ENCODE measurements around the gene DIPK1B. TPM values are rescaled to one million over a fixed set of nuclear protein-coding genes. Genes with fewer than 3 reads are reported as not detected.
A peak's percentile ranks its signal among the peaks of the same experiment; 100 is the strongest.

The DIPK1B gene
- polyA plus RNA-seq, 3 donors = 0.10 TPM; not detected in 2

DNA sequence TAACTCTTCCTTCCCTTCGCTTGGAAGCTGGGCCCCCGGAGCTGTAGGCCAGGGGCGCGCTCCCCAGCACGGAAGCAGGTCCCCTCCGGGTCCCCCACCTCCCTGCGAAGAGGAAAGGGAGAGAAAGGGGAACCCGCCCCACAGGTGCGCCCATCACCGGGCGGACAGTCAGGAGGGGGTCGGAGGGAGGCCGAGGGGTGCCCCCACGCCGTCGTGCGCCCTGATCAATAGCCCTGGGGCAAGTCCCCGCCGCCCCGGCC lies 25.9 kb upstream of the DIPK1B start:
- intact Hi-C loops (cut with micrococcal nuclease) = loop anchor here (5.0 kb wide), 2 partner anchors 41 to 199 kb away; no protein-coding TSS in a partner anchor
- peaks cover 28% of the 10 kb centered on the region for H3K4me1 Mint-ChIP-seq
- Histone ChIP-seq H3K9ac (ENCODE audit: insufficient read depth, low read length, poor library complexity, severe bottlenecking) (peak overlapping the region; percentile 96), H3K27me3 (ENCODE audit: control insufficient read depth in 2 of 2, insufficient read depth in 2 of 2, low read length in 2 of 2) (no peaks in the 10 kb centered on the region), H3K27ac (ENCODE audit: low read depth in 1 of 2, low read length in 2 of 2) (peak overlapping the region; percentile 89 to 92), H3K4me1 (ENCODE audit: control insufficient read depth in 1 of 2, insufficient read depth in 2 of 2, low read length in 2 of 2) (peaks cover 24 to 39% of the 10 kb centered on the region in 2 donors), H3K9me3 (replicated peaks in 1 of 2; ENCODE audit: control insufficient read depth in 1 of 2, insufficient read depth in 1 of 2, low read length in 2 of 2) (no peaks in the 10 kb centered on the region), H3K4me2 (replicated peaks; ENCODE audit: extremely low read depth, low read length, poor library complexity, severe bottlenecking) (peak overlapping the region; percentile 98), H4K20me1 (ENCODE audit: insufficient read depth, low read length) (peaks cover 45% of the 10 kb centered on the region), H3K79me2 (ENCODE audit: insufficient read depth, low read length) (peaks cover 54% of the 10 kb centered on the region), H3K4me3 (replicated peaks in 1 of 3; ENCODE audit: low read depth in 2 of 3, low read length in 3 of 3) (peak overlapping the region; percentile 78 to 97 (median 97)), H3K36me3 (replicated peaks in 1 of 2; ENCODE audit: control insufficient read depth in 1 of 2, insufficient read depth in 2 of 2, low read length in 2 of 2) (peaks cover 0 to 13% of the 10 kb centered on the region in 2 donors), H2AFZ (ENCODE audit: insufficient read depth, low read depth, low read length, poor library complexity, severe bottlenecking) (peak overlapping the region; percentile 72)
- TF ChIP-seq, protein P1, sequence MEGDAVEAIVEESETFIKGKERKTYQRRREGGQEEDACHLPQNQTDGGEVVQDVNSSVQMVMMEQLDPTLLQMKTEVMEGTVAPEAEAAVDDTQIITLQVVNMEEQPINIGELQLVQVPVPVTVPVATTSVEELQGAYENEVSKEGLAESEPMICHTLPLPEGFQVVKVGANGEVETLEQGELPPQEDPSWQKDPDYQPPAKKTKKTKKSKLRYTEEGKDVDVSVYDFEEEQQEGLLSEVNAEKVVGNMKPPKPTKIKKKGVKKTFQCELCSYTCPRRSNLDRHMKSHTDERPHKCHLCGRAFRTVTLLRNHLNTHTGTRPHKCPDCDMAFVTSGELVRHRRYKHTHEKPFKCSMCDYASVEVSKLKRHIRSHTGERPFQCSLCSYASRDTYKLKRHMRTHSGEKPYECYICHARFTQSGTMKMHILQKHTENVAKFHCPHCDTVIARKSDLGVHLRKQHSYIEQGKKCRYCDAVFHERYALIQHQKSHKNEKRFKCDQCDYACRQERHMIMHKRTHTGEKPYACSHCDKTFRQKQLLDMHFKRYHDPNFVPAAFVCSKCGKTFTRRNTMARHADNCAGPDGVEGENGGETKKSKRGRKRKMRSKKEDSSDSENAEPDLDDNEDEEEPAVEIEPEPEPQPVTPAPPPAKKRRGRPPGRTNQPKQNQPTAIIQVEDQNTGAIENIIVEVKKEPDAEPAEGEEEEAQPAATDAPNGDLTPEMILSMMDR (IDR thresholded peaks at IDR 0.05) = no peak
- WGBS (ENCODE audit: insufficient coverage) = 0% methylated on average over 11 of the region's 20 CpGs
- DNase-seq = no peak
- peak overlapping the region; percentile 93 to 98 for H3K4me3 Mint-ChIP-seq
- H3K27me3 Mint-ChIP-seq (ENCODE audit: low read depth in 3 of 3) = peaks cover 0 to 3% (median 0%) of the 10 kb centered on the region in 3 donors
- peaks cover 0 to 9% of the 10 kb centered on the region in 2 donors for H3K36me3 Mint-ChIP-seq
- peak overlapping the region; percentile 88 to 96 (median 93) for H3K27ac Mint-ChIP-seq
- peaks cover 0 to 3% (median 0%) of the 10 kb centered on the region in 7 donors for H3K9me3 Mint-ChIP-seq

DNA sequence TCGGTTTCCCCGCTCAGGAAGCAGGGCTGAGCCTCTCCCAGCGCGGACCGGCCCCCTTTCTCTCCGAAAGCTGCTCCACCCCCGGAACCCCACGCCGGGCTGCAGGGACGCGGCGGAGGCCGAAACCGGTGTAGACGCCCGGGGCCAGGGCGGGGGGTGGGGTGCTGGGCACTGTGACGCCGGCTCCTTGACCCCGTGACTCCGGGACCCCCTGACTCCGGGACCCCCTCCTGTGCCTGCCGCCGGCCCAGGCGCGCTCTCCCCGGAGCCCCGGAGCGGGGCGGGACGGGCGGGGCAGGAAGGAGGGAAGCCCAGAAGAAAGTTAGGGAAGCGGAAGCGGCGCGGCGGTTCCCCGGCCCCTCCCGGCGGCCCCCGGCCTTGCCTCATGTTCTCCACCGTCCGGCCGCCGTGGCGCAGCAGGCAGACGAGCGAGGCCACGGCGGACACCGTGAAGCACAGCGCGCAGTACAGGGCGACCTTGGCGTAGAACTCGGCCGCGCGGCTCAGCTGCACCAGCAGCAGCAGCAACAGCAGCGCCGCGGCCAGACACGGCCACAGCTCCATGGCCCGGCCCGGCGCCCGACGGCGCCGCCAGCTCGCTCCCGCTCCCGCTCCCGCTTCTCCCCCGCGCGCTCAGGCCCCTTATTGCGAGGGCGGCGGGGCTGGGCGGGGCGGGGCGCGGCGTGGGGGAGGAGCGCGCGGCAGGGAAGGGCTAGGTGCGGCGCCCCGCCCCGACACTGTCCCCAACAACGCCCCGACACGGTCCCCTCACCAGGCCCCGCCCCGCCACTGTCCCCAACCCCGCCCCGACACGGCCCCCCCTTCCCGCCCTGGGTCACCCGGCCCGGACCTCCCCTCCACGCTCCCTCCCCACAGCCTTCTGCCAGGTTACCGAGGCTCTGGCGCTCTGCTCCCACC lies 25.3 kb upstream of the DIPK1B start, which contains the start of gene AGPAT2:
Gene AGPAT2, minus strand, starts transcription at position 664 of the 918 bp plus-strand sequence. Its CDS starts 100 bp downstream, at position 564.
- Mint-ChIP-seq H3K4me3 (peak within 1 kb of the TSS; percentile 93 to 98), H3K4me1 (peaks cover 28% of the 10 kb centered on the region), H3K27me3 (ENCODE audit: low read depth in 3 of 3) (peaks cover 0 to 3% (median 0%) of the 10 kb centered on the region in 3 donors), H3K27ac (peak within 1 kb of the TSS; percentile 88 to 96 (median 93)), H3K9me3 (peaks cover 0 to 3% (median 0%) of the 10 kb centered on the region in 7 donors), H3K36me3 (peaks cover 0 to 6% of the 10 kb centered on the region in 2 donors)
- Histone ChIP-seq H3K4me2 (replicated peaks; ENCODE audit: extremely low read depth, low read length, poor library complexity, severe bottlenecking) (peak within 1 kb of the TSS; percentile 98), H3K4me1 (ENCODE audit: control insufficient read depth in 1 of 2, insufficient read depth in 2 of 2, low read length in 2 of 2) (peaks cover 24 to 39% of the 10 kb centered on the region in 2 donors), H3K36me3 (replicated peaks in 1 of 2; ENCODE audit: control insufficient read depth in 1 of 2, insufficient read depth in 2 of 2, low read length in 2 of 2) (peaks cover 0 to 13% of the 10 kb centered on the region in 2 donors), H3K27me3 (ENCODE audit: control insufficient read depth in 2 of 2, insufficient read depth in 2 of 2, low read length in 2 of 2) (no peaks in the 10 kb centered on the region), H3K79me2 (ENCODE audit: insufficient read depth, low read length) (peaks cover 48% of the 10 kb centered on the region), H2AFZ (ENCODE audit: insufficient read depth, low read depth, low read length, poor library complexity, severe bottlenecking) (peak within 1 kb of the TSS; percentile 78), H3K9ac (ENCODE audit: insufficient read depth, low read length, poor library complexity, severe bottlenecking) (peak within 1 kb of the TSS; percentile 96), H3K27ac (ENCODE audit: low read depth in 1 of 2, low read length in 2 of 2) (peak within 1 kb of the TSS; percentile 89 to 92), H3K4me3 (replicated peaks in 1 of 3; ENCODE audit: low read depth in 2 of 3, low read length in 3 of 3) (peak within 1 kb of the TSS; percentile 78 to 97 (median 97)), H4K20me1 (ENCODE audit: insufficient read depth, low read length) (peaks cover 41% of the 10 kb centered on the region), H3K9me3 (replicated peaks in 1 of 2; ENCODE audit: control insufficient read depth in 1 of 2, insufficient read depth in 1 of 2, low read length in 2 of 2) (no peaks in the 10 kb centered on the region)
- peak; percentile 74 to 80 (median 78) for DNase-seq
- TF ChIP-seq, protein P1 (IDR thresholded peaks at IDR 0.05) = no peak
- intact Hi-C loops (cut with micrococcal nuclease) = loop anchor here (5.0 kb wide), 2 partner anchors 40 to 200 kb away; no protein-coding TSS in a partner anchor
- under 1% methylated on average over 76 of the region's 106 CpGs for WGBS (ENCODE audit: insufficient coverage)

Measured in CD14-positive monocyte (primary cell).